Heart left ventricle (tissue), 16 donors: ENCODE data around the gene LRRC14B. TPM values are rescaled to one million over a fixed set of nuclear protein-coding genes. Genes with fewer than 3 reads are reported as not detected.

ENCODE experiments used
- ATAC-seq, 4 donors: fragments of 200-7000 bp; cut with Tn5 transposase; one replicate each; pipeline ENCODE4 v1.9.1; 2020 to 2022; ENCODE audit warnings: moderate library complexity in 4 of 4, mild to moderate bottlenecking in 3 of 4, moderate number of reproducible peaks in 1 of 4
- DNase-seq, 5 donors: peaks; one replicate each; pipeline ENCODE4 v3.0.0-alpha.2; 2020
- H3K27ac ChIP-seq, 12 donors: fragments of 200-600 bp; sonication (generic) in 4 of 12; one replicate each; pipeline versions ENCODE4 v1.5.0 to v1.8.0; 2016 to 2022; ENCODE audit warnings: mild to moderate bottlenecking in 2 of 12
- H3K27me3 ChIP-seq, 9 donors: fragments of 200-600 bp; sonication (generic) in 2 of 9; one replicate each; pipeline versions ENCODE4 v1.5.1 to v1.8.0; 2016 to 2022; ENCODE audit warnings: mild to moderate bottlenecking in 3 of 9
- H3K36me3 ChIP-seq, 9 donors: fragments of 200-600 bp; sonication (generic) in 2 of 9; one replicate each; pipeline versions ENCODE4 v1.5.0 to v1.8.0; 2018 to 2022; ENCODE audit warnings: mild to moderate bottlenecking in 2 of 9
- H3K4me1 ChIP-seq, 12 donors: fragments of 200-600 bp; sonication (generic) in 4 of 12; one replicate each; pipeline versions ENCODE4 v1.5.0 to v1.8.0; 2016 to 2022; ENCODE audit warnings: mild to moderate bottlenecking in 3 of 12
- H3K4me3 ChIP-seq, 12 donors: fragments of 200-600 bp; sonication (generic) in 4 of 12; one replicate each; pipeline versions ENCODE4 v1.5.0 to v1.8.0; 2017 to 2022; ENCODE audit warnings: mild to moderate bottlenecking in 9 of 12, moderate library complexity in 4 of 12
- H3K9me3 ChIP-seq, 12 donors: fragments of 200-600 bp; sonication (generic) in 4 of 12; one replicate each; pipeline versions ENCODE4 v1.5.0 to v1.8.0; 2016 to 2022; ENCODE audit warnings: mild to moderate bottlenecking in 1 of 12
- POLR2A ChIP-seq, 2 donors: fragments of 450-650 bp; IDR thresholded peaks; one replicate each; pipeline ENCODE4 v1.6.1; 2017; ENCODE audit warnings: antibody characterized with exemption in 2 of 2, mild to moderate bottlenecking in 2 of 2, moderate library complexity in 2 of 2
- WGBS, 4 donors: extraction: QIAGEN DNeasy Blood & Tissue Kit in 2 of 4; methylation state at CpG; one replicate each; pipeline versions ENCODE4 v1.1.5 to v1.1.7; 2013 to 2018; 5-methylcytosine and 5-hydroxymethylcytosine counted together
- intact Hi-C, 10 donors: fragments of 100-400 bp; cut with DNase I; formaldehyde crosslinking; loops; one replicate each; pipeline versions ENCODE4 v1.11.1 to v1.14.2; 2022
- polyA plus RNA-seq, 2 donors: library from polyadenylated mRNA; stranded (reverse); fragments of 200-250 nt; gene quantifications; one replicate each; pipeline ENCODE4 v1.2.3, GENCODE V29; 2013
- total RNA-seq, 9 donors: library from RNA; depleted of rRNA in 2 of 9; stranded (reverse); fragments of >200 nt in 2 of 9; fragmentation: NEBNext Ultra II Directional in 3 of 9; extraction: Animal tissue kit (Norgen Biotek cat#: 25700) in 3 of 9; gene quantifications; one replicate each; pipeline versions ENCODE4 v1.1.0 to v1.2.4, GENCODE V29; 2016 to 2023
- TF ChIP-seq, protein P1 (sequence below), 12 donors: fragments of 200-600 bp; sonication (generic) in 4 of 12; IDR thresholded peaks; one replicate each; pipeline versions ENCODE4 v1.5.0 to v1.8.0; 2018 to 2022; ENCODE audit warnings: antibody characterized with exemption in 12 of 12, mild to moderate bottlenecking in 5 of 12
- donor health status: ischemic (EF 13 %, LVEDD 7.1; RV severe dilation, severe dysfunction).
- donor health status: healthy with polysubstance abuse.
- donor health status: DM: no; HTN: yes; CAD: no.
- donor health status: DM: no; HTN: no; CAD: no.
- donor health status: ischemic (EF 25% LVEDD 6.9; RV normal size, moderate dysfunction).
- donor health status: ischemic (EF 25% LVEDD 5.7; RV mildly dilated, moderate dysfunction).
- donor health status: healthy.
- donor health status: DM: yes; HTN: yes; CAD: no.
- donor health status: ischemic (EF 35%, LVEDD 5.7; RV mildly dilated, moderate dysfunction).
- donor health status: nonischemic (EF 11% LVEDD 7.7; RV severe dilation, severe dysfunction).
- donor health status: DM: yes; HTN: yes; CAD: no.
- donor health status: PGD.
- donor health status: ischemic (EF 29% LVEDD 5.4; RV normal size, mild dysfunction).
- donor health status: nonischemic (EF 23%, LVEDD 6.1; RV moderate dilation, normal function).

LRRC14B gene
- total and polyA plus RNA-seq, 11 donors, result 6.1 to 133 (median 40.3) TPM

DNA sequence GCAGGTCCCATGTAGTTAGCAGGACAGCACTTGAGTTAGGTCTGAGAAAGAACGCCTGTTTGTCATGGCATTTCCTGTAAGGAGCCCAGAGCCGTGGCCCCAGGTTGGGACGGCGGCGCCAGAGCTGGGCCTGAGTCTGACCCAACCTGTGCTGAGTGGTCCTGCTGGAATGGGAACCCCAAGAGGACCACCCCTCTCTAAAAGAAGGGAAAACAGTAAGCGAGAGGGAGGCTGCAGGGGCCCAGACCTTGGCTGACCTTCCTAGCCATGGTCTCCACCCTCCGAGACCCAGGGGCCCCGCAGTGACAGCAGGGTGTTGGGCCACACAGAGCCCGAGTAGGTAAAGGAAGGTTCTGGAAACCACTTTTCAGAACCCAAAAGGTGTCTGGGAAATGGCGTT is 1.8 kb upstream of the LRRC14B start:
- peaks cover 0 to 45% (median 18%) of the 10 kb centered on the region in 12 donors for H3K4me1 ChIP-seq
- DNase-seq, result no peak
- 71 to 84% (median 81%) methylated on average over 9 to 10 of the region's 10 CpGs for WGBS, 4 donors
- no peak for TF ChIP-seq POLR2A (IDR thresholded peaks at IDR 0.05)
- TF ChIP-seq, protein P1, sequence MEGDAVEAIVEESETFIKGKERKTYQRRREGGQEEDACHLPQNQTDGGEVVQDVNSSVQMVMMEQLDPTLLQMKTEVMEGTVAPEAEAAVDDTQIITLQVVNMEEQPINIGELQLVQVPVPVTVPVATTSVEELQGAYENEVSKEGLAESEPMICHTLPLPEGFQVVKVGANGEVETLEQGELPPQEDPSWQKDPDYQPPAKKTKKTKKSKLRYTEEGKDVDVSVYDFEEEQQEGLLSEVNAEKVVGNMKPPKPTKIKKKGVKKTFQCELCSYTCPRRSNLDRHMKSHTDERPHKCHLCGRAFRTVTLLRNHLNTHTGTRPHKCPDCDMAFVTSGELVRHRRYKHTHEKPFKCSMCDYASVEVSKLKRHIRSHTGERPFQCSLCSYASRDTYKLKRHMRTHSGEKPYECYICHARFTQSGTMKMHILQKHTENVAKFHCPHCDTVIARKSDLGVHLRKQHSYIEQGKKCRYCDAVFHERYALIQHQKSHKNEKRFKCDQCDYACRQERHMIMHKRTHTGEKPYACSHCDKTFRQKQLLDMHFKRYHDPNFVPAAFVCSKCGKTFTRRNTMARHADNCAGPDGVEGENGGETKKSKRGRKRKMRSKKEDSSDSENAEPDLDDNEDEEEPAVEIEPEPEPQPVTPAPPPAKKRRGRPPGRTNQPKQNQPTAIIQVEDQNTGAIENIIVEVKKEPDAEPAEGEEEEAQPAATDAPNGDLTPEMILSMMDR (IDR thresholded peaks at IDR 0.05), result no peak
- H3K27ac ChIP-seq, result peak overlapping the region; percentile 40 to 97 (median 92)
- no peaks in the 10 kb centered on the region for H3K9me3 ChIP-seq
- intact Hi-C loops, result loop anchor here in 2 of 10 donors (1.0 to 2.0 kb wide), 2 partner anchors 29 to 32 kb away; partner anchors contain the start of genes CCDC127 (in 1 of the 2) and SDHA (in 1 of the 2)
- no peak for ATAC-seq
- H3K36me3 ChIP-seq, result no peaks in the 10 kb centered on the region
- H3K27me3 ChIP-seq, result peaks cover 0 to 12% (median 0%) of the 10 kb centered on the region in 9 donors
- no peak overlapping the region for H3K4me3 ChIP-seq

DNA sequence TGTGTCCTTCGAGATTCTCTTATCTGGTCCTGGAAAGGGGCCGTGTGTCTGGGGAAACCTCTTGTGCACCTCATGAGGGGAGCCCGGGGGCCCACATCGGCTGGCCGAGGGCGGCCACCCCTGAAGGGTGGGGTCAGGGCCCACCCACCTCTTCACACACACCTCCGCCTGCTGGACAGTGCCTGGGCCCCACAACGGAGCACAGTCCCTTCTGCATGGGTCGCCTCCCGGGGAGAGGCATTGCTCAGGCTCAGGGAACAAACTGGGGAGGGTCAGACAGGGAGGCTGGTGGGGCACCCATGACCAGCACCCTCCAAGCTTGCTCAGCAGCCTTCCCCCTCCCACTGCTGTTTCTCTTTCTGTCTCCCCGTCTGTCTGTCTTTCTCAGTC is 1.3 kb upstream of the LRRC14B start:
- Histone ChIP-seq H3K27ac (peak overlapping the region; percentile 40 to 97 (median 92)), H3K27me3 (peaks cover 0 to 12% (median 0%) of the 10 kb centered on the region in 9 donors), H3K9me3 (no peaks in the 10 kb centered on the region), H3K4me3 (no peak overlapping the region), H3K36me3 (peaks cover 0 to 4% (median 0%) of the 10 kb centered on the region in 9 donors), H3K4me1 (peaks cover 0 to 50% (median 23%) of the 10 kb centered on the region in 12 donors)
- ATAC-seq (no peak), DNase-seq (no peak)
- 35 to 45% (median 43%) methylated on average over 11 of the region's 11 CpGs for WGBS, 4 donors
- intact Hi-C loops, result loop anchor here in 3 of 10 donors (1.0 to 2.0 kb wide), 2 partner anchors 29 to 31 kb away; partner anchors contain the start of genes CCDC127 (in 2 of the 3) and SDHA (in 2 of the 3)
- TF ChIP-seq, protein P1 (IDR thresholded peaks at IDR 0.05), result no peak

DNA sequence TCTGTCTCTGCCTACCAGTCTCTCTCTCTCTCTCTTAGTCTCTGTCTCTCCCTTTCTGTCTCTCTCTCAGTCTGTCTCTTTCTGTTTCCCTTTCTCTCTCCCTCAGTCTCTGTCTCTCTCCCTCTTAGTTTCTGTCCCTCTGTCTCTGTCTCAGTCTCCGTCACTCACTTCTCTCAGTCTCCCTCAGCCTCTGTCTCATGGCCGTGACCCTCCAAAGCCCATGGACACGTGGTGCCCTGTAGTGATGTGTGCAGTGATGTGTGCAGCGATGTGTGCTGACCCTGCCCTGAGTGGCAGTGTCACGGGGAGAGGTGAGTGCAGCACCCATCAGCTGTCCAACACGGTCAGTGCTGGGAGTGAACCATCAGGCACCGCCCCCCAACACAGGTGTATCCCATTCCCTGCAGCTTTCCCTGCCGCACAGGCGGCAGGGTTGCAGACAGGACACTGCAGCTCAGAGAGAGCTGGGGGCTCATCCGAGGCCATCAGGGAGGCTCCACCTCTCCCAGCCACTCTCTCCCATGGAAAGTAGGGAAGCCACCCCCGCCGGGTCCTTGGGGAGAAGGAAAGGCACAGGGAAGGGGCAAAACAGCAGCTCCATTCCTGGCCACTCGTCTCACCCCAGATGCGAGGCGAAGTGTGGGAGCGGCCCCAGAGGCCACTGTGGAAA is 794 bp upstream of the LRRC14B start:
- intact Hi-C loops, result loop anchor here in 2 of 10 donors (1.0 to 2.0 kb wide), 2 partner anchors 28 kb away; partner anchors contain the start of genes CCDC127 (in 2 of the 2) and SDHA (in 2 of the 2)
- peaks cover 0 to 12% (median 0%) of the 10 kb centered on the region in 9 donors for H3K27me3 ChIP-seq
- H3K9me3 ChIP-seq, result no peaks in the 10 kb centered on the region
- peaks cover 0 to 55% (median 24%) of the 10 kb centered on the region in 12 donors for H3K4me1 ChIP-seq
- DNase-seq, result no peak
- WGBS, 4 donors, result 34 to 43% (median 35%) methylated on average over 15 to 16 of the region's 16 CpGs
- H3K36me3 ChIP-seq, result peaks cover 0 to 7% (median 0%) of the 10 kb centered on the region in 9 donors
- TF ChIP-seq POLR2A (IDR thresholded peaks at IDR 0.05), result no peak
- TF ChIP-seq, protein P1 (IDR thresholded peaks at IDR 0.05), result no peak
- peak overlapping the region in 7 of 12 donors; percentile 14 to 55 (median 34) for H3K4me3 ChIP-seq
- peak in 3 of 4 donors; percentile 0 to 12 (median 1) for ATAC-seq
- H3K27ac ChIP-seq, result peak overlapping the region; percentile 71 to 97 (median 92)
